Lower lobe of right lung (tissue), 2 donors: Measurements from ENCODE around the gene TCF4. TPM values are rescaled to one million over a fixed set of nuclear protein-coding genes. Genes with fewer than 3 reads are reported as not detected.

ENCODE experiments used
- ATAC-seq, 2 donors: fragments of 200-7000 bp; cut with Tn5 transposase; one replicate each; pipeline ENCODE4 v1.9.1; 2020 to 2022; ENCODE audit warnings: mild to moderate bottlenecking in 2 of 2, moderate library complexity in 2 of 2
- DNase-seq: peaks from one replicate; pipeline ENCODE4 v3.0.0-alpha.2; 2020
- H3K27ac ChIP-seq: fragments of 200-600 bp; one replicate; pipeline ENCODE4 v1.8.0; 2022
- H3K27me3 ChIP-seq: fragments of 200-600 bp; one replicate; pipeline ENCODE4 v1.8.0; 2022; ENCODE audit warnings: low read depth
- H3K36me3 ChIP-seq: fragments of 200-600 bp; one replicate; pipeline ENCODE4 v1.8.0; 2022; ENCODE audit warnings: mild to moderate bottlenecking
- H3K4me1 ChIP-seq: fragments of 200-600 bp; one replicate; pipeline ENCODE4 v1.8.0; 2022
- H3K4me3 ChIP-seq: fragments of 200-600 bp; one replicate; pipeline ENCODE4 v1.8.0; 2022; ENCODE audit warnings: mild to moderate bottlenecking
- H3K9me3 ChIP-seq: fragments of 200-600 bp; one replicate; pipeline ENCODE4 v1.8.0; 2022
- intact Hi-C: fragments of 100-400 bp; cut with DNase I; formaldehyde crosslinking; loops from one replicate; pipeline ENCODE4 v1.11.0; 2022
- total RNA-seq: library from RNA; stranded (reverse); fragmentation: NEBNext Ultra II Directional; extraction: Animal tissue kit (Norgen Biotek cat#: 25700); gene quantifications from one replicate; pipeline ENCODE4 v1.2.1, GENCODE V29; 2021
- TF ChIP-seq, protein P1 (sequence below): fragments of 200-600 bp; IDR thresholded peaks from one replicate; pipeline ENCODE4 v1.8.0; 2022; ENCODE audit warnings: antibody characterized with exemption, mild to moderate bottlenecking
- donor health status: DM: no; HTN: yes; CAD: no; lungs with severe emphysema.

The TCF4 gene
- total RNA-seq, 1 donor from 2014 or later, result 112 TPM

DNA sequence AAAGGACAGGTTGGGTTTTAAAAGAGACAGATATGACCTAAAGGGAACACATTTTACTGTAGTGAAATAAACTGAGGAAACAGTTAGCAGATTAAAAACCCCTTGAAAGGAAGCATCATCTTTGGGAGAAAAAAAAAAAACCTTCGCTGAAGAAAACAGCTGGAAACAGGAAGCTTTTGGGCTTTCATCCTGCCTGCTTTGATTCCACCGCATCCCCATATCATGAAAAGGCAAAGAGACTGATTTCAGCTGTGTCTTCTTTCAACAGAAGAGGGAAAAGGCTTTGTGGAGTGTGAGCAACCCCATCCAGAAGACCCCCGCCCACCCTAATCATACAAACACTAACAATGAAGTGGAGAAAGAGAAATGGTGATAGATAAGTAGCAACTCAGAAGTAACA is 86.4 kb downstream of the TCF4 start:
- no peak for DNase-seq
- TF ChIP-seq, protein P1, sequence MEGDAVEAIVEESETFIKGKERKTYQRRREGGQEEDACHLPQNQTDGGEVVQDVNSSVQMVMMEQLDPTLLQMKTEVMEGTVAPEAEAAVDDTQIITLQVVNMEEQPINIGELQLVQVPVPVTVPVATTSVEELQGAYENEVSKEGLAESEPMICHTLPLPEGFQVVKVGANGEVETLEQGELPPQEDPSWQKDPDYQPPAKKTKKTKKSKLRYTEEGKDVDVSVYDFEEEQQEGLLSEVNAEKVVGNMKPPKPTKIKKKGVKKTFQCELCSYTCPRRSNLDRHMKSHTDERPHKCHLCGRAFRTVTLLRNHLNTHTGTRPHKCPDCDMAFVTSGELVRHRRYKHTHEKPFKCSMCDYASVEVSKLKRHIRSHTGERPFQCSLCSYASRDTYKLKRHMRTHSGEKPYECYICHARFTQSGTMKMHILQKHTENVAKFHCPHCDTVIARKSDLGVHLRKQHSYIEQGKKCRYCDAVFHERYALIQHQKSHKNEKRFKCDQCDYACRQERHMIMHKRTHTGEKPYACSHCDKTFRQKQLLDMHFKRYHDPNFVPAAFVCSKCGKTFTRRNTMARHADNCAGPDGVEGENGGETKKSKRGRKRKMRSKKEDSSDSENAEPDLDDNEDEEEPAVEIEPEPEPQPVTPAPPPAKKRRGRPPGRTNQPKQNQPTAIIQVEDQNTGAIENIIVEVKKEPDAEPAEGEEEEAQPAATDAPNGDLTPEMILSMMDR, result no peak
- no peak for ATAC-seq
- H3K27me3 ChIP-seq, result no peaks in the 10 kb centered on the region
- peak overlapping the region; percentile 28 for H3K27ac ChIP-seq
- no peak overlapping the region for H3K4me3 ChIP-seq
- H3K9me3 ChIP-seq, result no peaks in the 10 kb centered on the region
- H3K36me3 ChIP-seq, result no peaks in the 10 kb centered on the region
- intact Hi-C loops, result no loop called here
- H3K4me1 ChIP-seq, result peaks cover 13% of the 10 kb centered on the region

DNA sequence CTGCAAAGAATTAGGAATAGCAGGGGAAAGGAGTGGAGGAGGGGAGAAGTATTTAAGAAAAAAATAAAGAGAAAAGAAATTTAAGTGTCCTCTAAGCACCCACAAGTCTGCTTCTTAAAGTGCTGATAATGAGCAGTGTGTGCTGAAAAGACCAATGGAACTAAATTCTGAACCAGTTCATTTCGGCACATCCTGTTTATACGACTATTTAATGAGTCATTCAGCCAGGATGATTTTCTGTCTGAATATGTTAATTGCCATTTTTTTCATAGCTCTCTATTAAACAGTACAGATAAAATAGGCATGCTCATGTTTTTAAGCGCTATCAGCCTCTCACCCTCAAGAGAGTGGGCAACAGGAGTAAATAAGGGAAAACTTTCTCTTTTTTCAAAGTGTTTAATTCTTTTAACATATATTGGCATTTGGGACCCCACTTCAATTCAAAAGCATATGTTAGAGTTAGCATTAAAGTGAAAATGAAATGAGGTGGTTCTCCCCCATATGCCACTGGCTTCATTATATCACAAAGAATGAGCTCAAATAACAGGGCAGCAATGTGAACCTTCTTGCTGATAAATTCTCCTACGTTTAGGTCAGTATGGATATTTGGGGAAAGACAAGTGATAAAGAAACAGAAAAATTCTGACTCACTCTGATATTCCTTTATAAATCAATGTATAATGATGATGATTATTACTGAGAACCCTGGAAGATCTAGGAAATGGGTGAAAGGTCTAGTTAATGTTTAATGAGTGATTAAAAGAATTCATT is 87.5 kb downstream of the TCF4 start:
- DNase-seq (no peak), ATAC-seq (peak in 1 of 2 donors; percentile 43)
- H3K36me3 ChIP-seq, result no peaks in the 10 kb centered on the region
- intact Hi-C loops, result no loop called here
- TF ChIP-seq, protein P1, result no peak
- H3K4me3 ChIP-seq, result no peak overlapping the region
- no peaks in the 10 kb centered on the region for H3K27me3 ChIP-seq
- no peaks in the 10 kb centered on the region for H3K9me3 ChIP-seq
- peak overlapping the region; percentile 28 for H3K27ac ChIP-seq
- H3K4me1 ChIP-seq, result peaks cover 13% of the 10 kb centered on the region

DNA sequence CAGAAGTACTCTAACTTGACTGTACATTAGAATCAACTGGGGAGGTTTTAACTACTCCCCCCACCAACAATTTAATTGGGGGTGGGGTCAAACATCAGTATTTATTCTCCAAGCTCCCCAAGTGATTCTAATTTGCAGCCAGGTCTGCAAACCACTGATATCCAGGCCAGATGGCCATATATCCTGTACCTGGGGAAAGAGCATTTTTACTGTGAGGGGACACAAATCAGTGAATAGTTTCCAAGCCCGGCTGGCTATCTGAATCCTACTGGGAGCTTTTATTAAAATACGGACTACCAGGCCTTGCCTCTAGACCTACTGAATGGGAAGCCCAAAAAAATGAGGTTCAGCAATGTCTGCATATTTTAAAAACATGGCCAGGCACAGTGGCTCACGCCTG is 88.5 kb downstream of the TCF4 start:
- ATAC-seq, result no peak
- intact Hi-C loops, result no loop called here
- Histone ChIP-seq H3K36me3 (no peaks in the 10 kb centered on the region), H3K9me3 (no peaks in the 10 kb centered on the region), H3K4me3 (no peak overlapping the region), H3K4me1 (peaks cover 13% of the 10 kb centered on the region), H3K27ac (peak overlapping the region; percentile 6), H3K27me3 (no peaks in the 10 kb centered on the region)
- TF ChIP-seq, protein P1, result no peak
- DNase-seq, result no peak

DNA sequence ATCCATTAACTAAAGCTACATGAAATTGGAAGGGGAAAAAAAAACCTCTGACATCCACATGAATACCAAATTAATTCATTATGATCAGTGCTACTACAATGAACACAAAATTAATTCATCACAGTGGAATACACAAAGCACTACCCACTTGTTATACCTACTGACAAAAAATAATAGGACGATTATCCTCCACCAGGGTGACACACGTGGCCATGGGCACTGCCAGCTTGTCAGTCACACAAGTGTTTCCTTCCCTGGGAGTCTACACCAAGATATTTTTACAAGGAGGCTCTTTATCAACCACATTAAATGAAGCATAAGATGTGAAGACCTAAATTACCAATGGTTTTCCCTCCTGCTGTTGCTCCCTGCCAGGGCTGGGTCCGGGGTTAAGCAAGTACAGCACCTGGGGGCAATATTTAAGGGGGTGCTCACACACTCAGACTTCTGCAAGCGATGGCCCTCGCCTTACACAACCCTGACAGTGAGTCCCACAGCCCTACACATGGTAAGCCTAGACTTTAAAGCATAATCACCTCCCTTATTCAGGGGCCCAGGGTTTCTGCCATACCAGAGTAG is 90.1 kb downstream of the TCF4 start:
- ATAC-seq, result no peak

DNA sequence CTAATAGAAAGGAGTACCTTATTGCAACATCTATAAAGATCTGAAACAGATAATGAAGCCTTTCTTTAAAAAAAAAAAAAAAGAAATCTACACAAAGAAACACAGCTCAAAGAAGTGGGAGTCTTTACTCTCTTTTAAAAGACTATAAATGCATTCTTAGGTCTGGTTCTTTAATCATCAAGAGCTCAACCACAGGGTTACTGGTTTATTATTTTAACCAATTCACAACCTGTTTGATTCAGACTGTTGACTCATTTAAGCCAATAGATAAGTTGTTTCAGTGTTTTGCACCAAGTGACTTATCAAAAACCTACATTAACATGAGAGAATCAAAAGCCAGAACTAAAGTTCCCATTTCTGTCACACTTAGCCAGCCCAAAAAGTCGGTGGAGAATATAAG is 93.1 kb downstream of the TCF4 start:
- no peaks in the 10 kb centered on the region for H3K4me1 ChIP-seq
- DNase-seq (no peak), ATAC-seq (no peak)
- no peaks in the 10 kb centered on the region for H3K36me3 ChIP-seq
- TF ChIP-seq, protein P1, result no peak
- H3K9me3 ChIP-seq, result no peaks in the 10 kb centered on the region
- intact Hi-C loops, result no loop called here
- no peak overlapping the region for H3K4me3 ChIP-seq
- H3K27me3 ChIP-seq, result no peaks in the 10 kb centered on the region
- no peak overlapping the region for H3K27ac ChIP-seq

More for the DNA sequence above, 90.1 kb downstream of the TCF4 start:
- no peak overlapping the region for H3K27ac ChIP-seq
- no peak overlapping the region for H3K4me3 ChIP-seq
- no peaks in the 10 kb centered on the region for H3K27me3 ChIP-seq
- DNase-seq, result no peak
- H3K9me3 ChIP-seq, result no peaks in the 10 kb centered on the region
- H3K36me3 ChIP-seq, result no peaks in the 10 kb centered on the region
- TF ChIP-seq, protein P1, result no peak
- intact Hi-C loops, result no loop called here
- peaks cover 13% of the 10 kb centered on the region for H3K4me1 ChIP-seq
